OCI-LY3 (cell line): ENCODE results near the gene RNASEL.

Experiments used
- EZH2phosphoT487 ChIP-seq: fragments of 200-600 bp; shearing (Covaris generic); IDR thresholded peaks from 2 replicates; pipeline ENCODE4 v1.6.1; 2018; ENCODE audit warnings: antibody characterized with exemption, mixed run types, low read depth
- TF ChIP-seq, protein P1 (sequence below): fragments of 200-600, 300-600 bp; sonication (generic); IDR thresholded peaks from 2 replicates; pipeline ENCODE4 v1.5.1; 2014; ENCODE audit warnings: antibody characterized with exemption, low read length, low read depth

DNA sequence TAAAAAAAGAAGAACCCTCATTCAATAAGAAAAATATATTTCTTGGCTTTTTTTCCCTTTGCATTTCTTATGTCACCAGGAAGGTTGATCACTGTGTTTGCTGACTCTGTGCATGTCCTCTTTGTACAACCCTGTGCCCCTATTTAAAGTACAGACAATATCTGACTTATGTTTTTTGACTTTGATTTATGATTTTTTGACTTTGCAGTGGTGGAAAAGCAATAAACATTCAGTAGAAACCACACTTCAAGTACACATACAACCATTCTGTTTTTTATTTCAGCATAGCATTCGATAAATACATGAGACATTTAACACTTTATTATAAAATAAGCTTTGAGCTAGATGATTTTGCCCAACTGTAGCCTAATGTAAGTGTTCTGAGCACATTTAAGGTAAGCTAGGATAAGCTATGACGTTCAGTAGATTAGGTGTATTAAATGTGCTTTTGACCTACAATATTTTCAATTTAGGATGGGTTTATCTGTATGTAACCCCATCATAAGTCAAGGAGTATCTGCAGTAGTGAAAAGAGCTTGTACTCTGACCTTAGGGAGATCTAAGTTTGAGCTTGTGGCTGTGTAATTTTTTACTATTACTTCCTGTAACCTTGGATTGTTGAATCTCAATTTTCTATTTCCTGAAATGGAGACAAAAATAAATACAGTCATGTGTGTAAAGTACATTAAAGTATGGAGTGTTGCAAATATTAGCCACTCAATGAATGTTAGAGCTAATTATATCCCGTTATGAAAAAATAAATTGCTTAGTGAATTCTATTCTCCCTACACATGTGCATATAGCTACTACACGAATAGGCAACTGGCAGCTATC lies 1.2 kb downstream of the RNASEL start:
- TF ChIP-seq, protein P1, sequence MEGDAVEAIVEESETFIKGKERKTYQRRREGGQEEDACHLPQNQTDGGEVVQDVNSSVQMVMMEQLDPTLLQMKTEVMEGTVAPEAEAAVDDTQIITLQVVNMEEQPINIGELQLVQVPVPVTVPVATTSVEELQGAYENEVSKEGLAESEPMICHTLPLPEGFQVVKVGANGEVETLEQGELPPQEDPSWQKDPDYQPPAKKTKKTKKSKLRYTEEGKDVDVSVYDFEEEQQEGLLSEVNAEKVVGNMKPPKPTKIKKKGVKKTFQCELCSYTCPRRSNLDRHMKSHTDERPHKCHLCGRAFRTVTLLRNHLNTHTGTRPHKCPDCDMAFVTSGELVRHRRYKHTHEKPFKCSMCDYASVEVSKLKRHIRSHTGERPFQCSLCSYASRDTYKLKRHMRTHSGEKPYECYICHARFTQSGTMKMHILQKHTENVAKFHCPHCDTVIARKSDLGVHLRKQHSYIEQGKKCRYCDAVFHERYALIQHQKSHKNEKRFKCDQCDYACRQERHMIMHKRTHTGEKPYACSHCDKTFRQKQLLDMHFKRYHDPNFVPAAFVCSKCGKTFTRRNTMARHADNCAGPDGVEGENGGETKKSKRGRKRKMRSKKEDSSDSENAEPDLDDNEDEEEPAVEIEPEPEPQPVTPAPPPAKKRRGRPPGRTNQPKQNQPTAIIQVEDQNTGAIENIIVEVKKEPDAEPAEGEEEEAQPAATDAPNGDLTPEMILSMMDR = no peak
- TF ChIP-seq EZH2phosphoT487 = no peak
